Measurements from ENCODE around the gene HAUS3.

DNA sequence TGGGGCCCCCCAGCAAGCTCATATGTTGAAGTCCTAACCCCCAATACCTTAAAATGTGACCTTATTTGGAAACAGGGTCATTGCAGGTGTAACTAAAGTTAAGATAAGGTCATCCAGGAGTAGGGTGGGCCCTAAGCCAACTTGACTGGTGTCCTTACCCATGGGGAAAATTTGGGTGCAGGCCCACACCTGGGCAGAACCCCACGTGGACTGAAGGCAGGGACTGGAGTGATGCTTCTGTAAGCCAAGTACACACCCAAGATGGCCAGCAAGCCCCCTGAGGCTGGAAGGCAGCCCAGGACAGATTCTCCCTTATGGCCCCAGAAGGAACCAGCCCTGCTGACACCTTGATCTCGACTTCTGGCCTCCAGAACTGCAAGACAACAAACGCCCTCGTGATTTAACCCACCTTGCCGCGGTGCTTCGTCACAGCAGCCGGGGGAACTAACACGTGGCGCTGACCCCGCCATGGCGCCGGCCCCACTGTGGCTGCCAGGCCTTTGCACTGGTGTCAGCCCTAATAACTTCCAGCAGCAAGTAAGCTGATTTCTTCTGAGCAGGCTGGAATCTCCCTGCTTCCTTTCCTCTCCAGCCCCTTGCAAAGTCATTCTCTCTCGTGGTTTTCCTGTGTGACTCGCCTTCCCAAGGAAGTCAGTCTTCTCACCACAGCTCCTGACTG, 43.2 kb upstream of the HAUS3 start:
- no peak for TF ChIP-seq POLR2AphosphoS5 (IDR thresholded peaks at IDR 0.05; ENCODE audit: low read depth, low read length)
- TF ChIP-seq TSC22D2 (CRISPR knock-in tag; IDR thresholded peaks at IDR 0.05; ENCODE audit: borderline replicate concordance): no peak
- TF ChIP-seq, protein P1, sequence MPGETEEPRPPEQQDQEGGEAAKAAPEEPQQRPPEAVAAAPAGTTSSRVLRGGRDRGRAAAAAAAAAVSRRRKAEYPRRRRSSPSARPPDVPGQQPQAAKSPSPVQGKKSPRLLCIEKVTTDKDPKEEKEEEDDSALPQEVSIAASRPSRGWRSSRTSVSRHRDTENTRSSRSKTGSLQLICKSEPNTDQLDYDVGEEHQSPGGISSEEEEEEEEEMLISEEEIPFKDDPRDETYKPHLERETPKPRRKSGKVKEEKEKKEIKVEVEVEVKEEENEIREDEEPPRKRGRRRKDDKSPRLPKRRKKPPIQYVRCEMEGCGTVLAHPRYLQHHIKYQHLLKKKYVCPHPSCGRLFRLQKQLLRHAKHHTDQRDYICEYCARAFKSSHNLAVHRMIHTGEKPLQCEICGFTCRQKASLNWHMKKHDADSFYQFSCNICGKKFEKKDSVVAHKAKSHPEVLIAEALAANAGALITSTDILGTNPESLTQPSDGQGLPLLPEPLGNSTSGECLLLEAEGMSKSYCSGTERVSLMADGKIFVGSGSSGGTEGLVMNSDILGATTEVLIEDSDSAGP (CRISPR knock-in tag; IDR thresholded peaks at IDR 0.05; ENCODE audit: borderline replicate concordance): no peak
- TF ChIP-seq GABPA (IDR thresholded peaks at IDR 0.05; ENCODE audit: low read depth, low read length): no peak
- TF ChIP-seq GABPA (CRISPR knock-in tag; IDR thresholded peaks at IDR 0.05; ENCODE audit: low read depth): no peak
- TF ChIP-seq JUNB (CRISPR knock-in tag; IDR thresholded peaks at IDR 0.05; ENCODE audit: borderline replicate concordance): no peak
- TF ChIP-seq CBX5 (CRISPR knock-in tag; IDR thresholded peaks at IDR 0.05; ENCODE audit: borderline replicate concordance): no peak
- no peak for TF ChIP-seq HIC2 (CRISPR knock-in tag; IDR thresholded peaks at IDR 0.05; ENCODE audit: low read depth)
- no peak for TF ChIP-seq PHF5A (CRISPR knock-in tag; IDR thresholded peaks at IDR 0.05; ENCODE audit: low read depth, unreplicated experiment)
- no peak for TF ChIP-seq ZNF143 (CRISPR knock-in tag; IDR thresholded peaks at IDR 0.05)

Data from HepG2 (cell line).